Measurements from ENCODE around the gene MXD1.

The MXD1 gene

DNA sequence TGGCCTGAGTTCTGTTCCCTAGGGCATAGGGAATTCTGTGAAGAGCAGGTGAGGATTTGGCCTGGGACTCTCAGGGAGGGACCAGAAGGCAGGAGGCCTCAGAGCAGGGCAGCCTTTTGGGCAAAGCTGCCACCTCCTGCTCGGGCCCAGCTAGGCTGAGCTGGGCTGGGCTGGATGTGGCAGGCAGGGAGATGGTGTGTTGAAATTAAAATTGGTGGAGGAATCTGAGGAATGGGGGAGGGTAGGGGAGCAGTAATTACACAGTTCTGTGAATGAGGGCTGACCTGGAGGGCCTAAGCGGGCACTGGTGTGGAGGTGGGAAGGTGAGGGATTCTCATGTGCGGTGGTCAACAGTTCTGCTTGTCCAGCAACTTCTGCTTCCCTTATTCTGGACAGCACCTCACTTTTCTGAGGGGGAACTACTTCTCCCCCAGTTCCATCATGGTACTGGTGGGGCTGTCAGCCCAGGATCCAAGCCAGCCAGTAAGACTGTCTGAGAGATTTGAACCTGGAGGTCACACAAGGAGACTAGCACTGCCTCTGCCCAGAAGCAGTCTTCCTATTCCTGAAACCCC is 68.6 kb downstream of the MXD1 start:
- DNase-seq, result no peak

DNA sequence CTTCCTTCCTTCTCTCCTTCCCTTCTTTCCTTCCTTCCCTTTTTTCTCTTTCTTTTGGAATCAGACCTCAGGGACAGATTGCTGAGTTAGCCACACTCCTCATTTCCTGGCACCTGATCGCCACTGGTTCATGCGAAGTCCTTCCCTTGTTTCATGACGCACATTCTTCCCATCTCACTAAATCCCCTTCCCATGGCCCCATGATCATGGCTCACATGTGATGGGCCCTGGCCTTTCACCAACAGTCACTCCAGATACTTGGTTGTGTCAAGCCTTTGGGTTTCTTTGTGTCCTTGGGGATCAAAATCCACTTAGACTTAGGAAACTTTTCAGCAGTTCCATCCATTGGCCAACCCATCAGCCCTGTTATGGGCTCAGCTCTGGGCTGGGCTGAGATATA is 70.3 kb downstream of the MXD1 start:
- DNase-seq, result no peak

DNA sequence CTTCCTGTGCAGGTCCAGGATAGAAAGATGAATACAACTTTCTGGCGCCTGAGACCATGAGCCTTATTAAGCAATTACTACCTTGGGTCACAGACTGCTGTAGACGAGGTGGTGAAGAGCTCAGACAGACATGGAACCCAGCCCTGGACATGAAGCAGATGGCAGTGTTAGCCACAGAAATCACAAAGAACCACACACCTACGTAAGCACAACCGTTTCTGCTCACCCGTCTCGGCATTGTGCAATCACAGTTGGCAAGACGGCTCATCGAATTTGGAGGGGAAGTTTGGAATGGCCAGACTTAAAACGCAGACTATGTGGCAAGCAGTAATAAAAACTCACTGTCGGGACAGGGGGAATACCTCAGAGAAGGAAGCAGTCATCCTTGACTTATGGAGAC is 70.8 kb downstream of the MXD1 start:
- DNase-seq, result no peak

DNA sequence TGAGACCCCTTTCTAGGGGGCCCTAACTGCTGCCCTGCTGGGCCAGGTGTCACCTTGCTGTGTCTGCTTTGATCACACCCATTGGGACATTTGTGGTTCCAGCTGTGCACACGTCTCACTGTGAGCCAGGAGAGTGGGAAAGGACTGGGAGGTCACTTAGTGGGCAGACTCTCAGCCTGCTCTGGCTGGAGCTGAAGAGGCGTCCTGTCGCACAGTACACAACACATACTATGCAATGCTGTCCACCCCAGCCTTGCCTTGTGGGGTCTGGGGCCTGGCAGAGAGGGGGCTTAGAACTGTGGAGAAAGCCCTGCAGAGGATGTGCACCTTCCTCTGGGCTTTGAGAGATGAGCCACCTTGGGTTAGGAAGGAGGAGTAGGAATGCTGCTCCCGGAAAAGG is 71.8 kb downstream of the MXD1 start:
- DNase-seq, result no peak

DNA sequence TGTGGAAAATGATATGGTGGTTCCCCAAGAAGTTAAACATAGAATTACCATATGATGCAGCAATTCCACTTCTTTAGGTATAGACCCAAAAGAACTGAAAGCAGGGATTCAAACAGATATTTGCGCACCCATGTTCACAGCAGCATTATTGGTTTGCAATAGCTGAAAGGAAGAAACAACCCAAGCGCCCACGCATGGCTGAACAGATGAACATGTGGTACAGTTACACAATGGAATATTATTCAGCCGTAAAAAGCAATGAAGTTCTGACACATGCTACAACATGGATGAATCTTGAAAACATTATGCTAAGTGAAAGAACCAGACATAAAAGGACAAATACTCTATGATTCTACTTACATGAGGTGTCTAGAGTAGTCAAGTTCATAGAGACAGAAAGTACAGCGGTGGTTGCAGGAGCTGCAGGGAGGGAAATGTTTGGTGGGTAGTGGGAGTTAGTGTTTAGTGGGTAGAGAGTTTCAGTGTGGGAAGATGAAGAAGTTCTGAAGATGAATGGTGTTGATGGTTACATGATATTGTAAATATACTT is 73.3 kb downstream of the MXD1 start:
- DNase-seq, result no peak

DNA sequence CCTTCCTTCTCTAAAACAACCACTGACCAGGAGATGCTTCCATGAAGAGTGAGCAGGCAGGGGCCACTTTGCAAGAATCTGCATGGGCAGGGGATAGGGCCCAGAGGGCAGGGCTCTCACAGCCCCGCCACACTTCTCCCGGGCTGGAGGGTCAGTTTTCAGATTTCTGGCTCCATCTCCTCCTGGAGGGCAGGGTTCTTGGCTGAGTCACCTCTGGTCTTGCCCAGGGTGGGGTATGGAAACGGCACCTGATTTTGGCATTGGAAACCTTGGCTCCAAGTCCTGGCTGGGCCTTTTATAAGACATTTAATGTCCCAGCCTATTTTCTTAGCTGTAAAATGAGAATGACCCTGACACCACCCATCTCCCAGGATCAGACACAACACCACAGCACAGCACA is 74.1 kb downstream of the MXD1 start:
- DNase-seq, result no peak

DNA sequence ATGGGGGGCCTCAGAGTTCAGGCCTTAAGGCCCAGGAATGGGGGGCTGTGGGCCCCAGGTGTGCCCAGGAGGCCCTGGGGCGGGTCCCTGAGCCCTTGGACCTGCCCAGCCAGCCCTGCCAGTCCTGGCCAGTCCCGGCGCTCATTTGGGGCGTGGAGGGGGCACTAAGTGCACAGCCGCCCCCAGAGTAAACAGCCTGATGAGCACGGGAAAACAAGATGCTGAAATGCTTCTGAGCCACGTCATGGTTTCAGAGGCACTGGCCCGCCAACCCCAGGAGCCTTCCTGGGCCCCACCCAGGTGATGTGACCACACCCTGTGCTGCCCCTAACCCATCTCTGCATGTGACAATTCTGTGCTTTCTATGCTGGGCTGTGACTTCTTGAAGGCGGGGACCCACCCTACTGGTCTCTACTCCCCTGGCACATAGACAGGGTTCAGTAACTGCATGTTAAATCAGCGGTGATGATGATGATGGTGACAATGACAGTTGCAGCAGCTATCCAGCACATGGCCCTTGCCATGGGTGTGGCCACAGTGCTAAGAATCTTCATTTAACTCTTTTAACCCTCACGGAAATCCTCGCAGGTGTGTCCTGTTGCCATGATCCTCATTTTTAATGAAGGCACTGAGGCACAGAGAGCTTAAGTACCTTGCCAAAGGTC is 74.7 kb downstream of the MXD1 start:
- DNase-seq, result no peak
